H9 (cell line): Measurements from ENCODE around the gene IFIT1. TPM values are rescaled to one million over a fixed set of nuclear protein-coding genes. Genes with fewer than 3 reads are reported as not detected.
A peak's percentile ranks its signal among the peaks of the same experiment; 100 is the strongest.

Source experiments
- DNase-seq: peaks from one replicate; pipeline ENCODE4 v3.0.0-alpha.2; 2017
- H2AFZ ChIP-seq: one replicate; pipeline ENCODE4 v1.6.1; 2013; ENCODE audit warnings: mild to moderate bottlenecking, low read length, control low read depth, moderate library complexity
- H2AK5ac ChIP-seq: 2 replicates; pipeline ENCODE4 v1.6.1; 2013; ENCODE audit warnings: low read length, control low read depth, mixed read lengths; ENCODE audit not compliant: insufficient read length
- H2BK120ac ChIP-seq: one replicate; pipeline ENCODE4 v1.6.1; 2013; ENCODE audit warnings: low read depth, mild to moderate bottlenecking, low read length, control low read depth, inconsistent platforms; ENCODE audit not compliant: poor library complexity, severe bottlenecking
- H2BK12ac ChIP-seq: 2 replicates; pipeline ENCODE4 v1.6.1; 2013; ENCODE audit warnings: low read length, control low read depth, mixed read lengths, low read depth; ENCODE audit not compliant: insufficient read length
- H2BK15ac ChIP-seq: 2 replicates; pipeline ENCODE4 v1.6.1; 2013; ENCODE audit warnings: low read depth, low read length, control low read depth
- H2BK20ac ChIP-seq: one replicate; pipeline ENCODE4 v1.6.1; 2013; ENCODE audit warnings: low read depth, mild to moderate bottlenecking, low read length, control low read depth, inconsistent platforms; ENCODE audit not compliant: poor library complexity, severe bottlenecking
- H2BK5ac ChIP-seq: 2 replicates; pipeline ENCODE4 v1.6.1; 2013; ENCODE audit warnings: low read length, control low read depth, mixed read lengths; ENCODE audit not compliant: insufficient read length
- H3K14ac ChIP-seq: 2 replicates; pipeline ENCODE4 v1.6.1; 2013; ENCODE audit warnings: low read length, control low read depth; ENCODE audit not compliant: insufficient read depth
- H3K18ac ChIP-seq: 2 replicates; pipeline ENCODE4 v1.6.1; 2013; ENCODE audit warnings: low read depth, mild to moderate bottlenecking, mixed read lengths, low read length, control low read depth; ENCODE audit not compliant: insufficient read length
- H3K23ac ChIP-seq: 2 replicates; pipeline ENCODE4 v1.6.1; 2013; ENCODE audit warnings: low read length, control low read depth, mixed read lengths, low read depth; ENCODE audit not compliant: insufficient read length
- H3K23me2 ChIP-seq: 2 replicates; pipeline ENCODE4 v1.6.1; 2013; ENCODE audit warnings: low read depth, mild to moderate bottlenecking, mixed read lengths, low read length, control low read depth; ENCODE audit not compliant: insufficient read length, poor library complexity, severe bottlenecking
- H3K27ac ChIP-seq: 2 replicates; pipeline ENCODE4 v1.5.1; 2013; ENCODE audit warnings: low read length, control low read depth, mixed read lengths, low read depth; ENCODE audit not compliant: insufficient read length
- H3K27me3 ChIP-seq: 2 replicates; pipeline ENCODE4 v1.6.1; 2013; ENCODE audit warnings: low read length, control low read depth, inconsistent platforms; ENCODE audit not compliant: insufficient read depth
- H3K4ac ChIP-seq: 2 replicates; pipeline ENCODE4 v1.6.1; 2013; ENCODE audit warnings: low read depth, mild to moderate bottlenecking, control low read depth, inconsistent platforms, low read length, moderate library complexity
- H3K4me1 ChIP-seq: 2 replicates; pipeline ENCODE4 v1.6.1; 2013; ENCODE audit warnings: low read length, control low read depth, inconsistent platforms; ENCODE audit not compliant: insufficient read depth
- H3K4me2 ChIP-seq: 2 replicates; pipeline ENCODE4 v1.6.1; 2013; ENCODE audit warnings: low read length, control low read depth, mixed read lengths; ENCODE audit not compliant: insufficient read length, insufficient read depth
- H3K56ac ChIP-seq: 2 replicates; pipeline ENCODE4 v1.6.1; 2013; ENCODE audit warnings: low read depth, mild to moderate bottlenecking, mixed read lengths, low read length, control low read depth; ENCODE audit not compliant: insufficient read length
- H3K79me1 ChIP-seq: 2 replicates; pipeline ENCODE4 v1.6.1; 2013; ENCODE audit warnings: low read depth, mild to moderate bottlenecking, moderate library complexity, low read length, control low read depth, inconsistent platforms; ENCODE audit not compliant: insufficient read depth, poor library complexity, severe bottlenecking
- H3K79me2 ChIP-seq: 2 replicates; pipeline ENCODE4 v1.6.1; 2013; ENCODE audit warnings: low read length, control low read depth, inconsistent platforms; ENCODE audit not compliant: insufficient read depth
- H3K9ac ChIP-seq: 2 replicates; pipeline ENCODE4 v1.6.1; 2013; ENCODE audit warnings: low read length, control low read depth, mixed read lengths; ENCODE audit not compliant: insufficient read length; ENCODE audit errors: extremely low read depth
- H3K9me3 ChIP-seq: one replicate; pipeline ENCODE4 v1.6.1; 2013; ENCODE audit warnings: low read depth, low read length, inconsistent platforms; ENCODE audit not compliant: control insufficient read depth
- H3T11ph ChIP-seq: one replicate; pipeline ENCODE4 v1.6.1; 2013; ENCODE audit warnings: mild to moderate bottlenecking, low read length, control low read depth, inconsistent platforms
- H4K20me1 ChIP-seq: one replicate; pipeline ENCODE4 v1.6.1; 2013; ENCODE audit not compliant: control insufficient read depth, insufficient read length, insufficient read depth
- H4K5ac ChIP-seq: 2 replicates; pipeline ENCODE4 v1.6.1; 2013; ENCODE audit warnings: low read depth, mild to moderate bottlenecking, mixed read lengths, low read length, control low read depth; ENCODE audit not compliant: insufficient read length
- H4K8ac ChIP-seq: replicated peaks from 2 replicates; pipeline ENCODE4 v1.6.1; 2013; ENCODE audit warnings: low read length, control low read depth, mixed read lengths, low read depth; ENCODE audit not compliant: insufficient read length
- H4K91ac ChIP-seq: 2 replicates; pipeline ENCODE4 v1.6.1; 2013; ENCODE audit warnings: low read depth, mild to moderate bottlenecking, moderate library complexity, mixed read lengths, low read length, control low read depth; ENCODE audit not compliant: insufficient read length
- H3K27ac Mint-ChIP-seq, 3 experiments: 2 replicates in 2 of 3; 3 replicates in 1 of 3; pipeline ENCODE4 v1.8.0; 2020 to 2021; ENCODE audit warnings: mixed read lengths in 3 of 3, mild to moderate bottlenecking in 1 of 3, moderate library complexity in 1 of 3
- H3K27me3 Mint-ChIP-seq: 2 replicates; pipeline ENCODE4 v1.8.0; 2021; ENCODE audit warnings: low read depth, mild to moderate bottlenecking, moderate library complexity, mixed read lengths
- H3K36me3 Mint-ChIP-seq, 3 experiments: 2 replicates in 2 of 3; 3 replicates in 1 of 3; pipeline ENCODE4 v1.8.0; 2020 to 2021; ENCODE audit warnings: low read depth in 3 of 3, mixed read lengths in 3 of 3; ENCODE audit not compliant: insufficient read depth in 1 of 3
- H3K4me1 Mint-ChIP-seq, 2 experiments: 2 replicates each; pipeline ENCODE4 v1.8.0; 2020; ENCODE audit warnings: mixed read lengths in 2 of 2
- H3K4me3 Mint-ChIP-seq, 2 experiments: 2 replicates in 1 of 2; 3 replicates in 1 of 2; pipeline ENCODE4 v1.8.0; 2020 to 2021; ENCODE audit warnings: mild to moderate bottlenecking in 2 of 2, mixed read lengths in 2 of 2, moderate library complexity in 1 of 2
- H3K9me3 Mint-ChIP-seq, 2 experiments: 2 replicates in 1 of 2; 3 replicates in 1 of 2; pipeline ENCODE4 v1.8.0; 2020; ENCODE audit warnings: mild to moderate bottlenecking in 2 of 2, mixed read lengths in 2 of 2, moderate library complexity in 1 of 2
- WGBS: extraction: QIAGEN DNeasy Blood & Tissue Kit; methylation state at CpG from one replicate; pipeline ENCODE4 v1.1.7; 2013; ENCODE audit warnings: missing lambda C conversion rate, low lambda C conversion rate, mixed read lengths; ENCODE audit not compliant: insufficient read length; ENCODE audit errors: extremely low coverage; 5-methylcytosine and 5-hydroxymethylcytosine counted together
- total RNA-seq: library from RNA; stranded (reverse); gene quantifications from 2 replicates; pipeline ENCODE4 v1.2.1, GENCODE V29; 2021
- TF ChIP-seq, protein P1 (sequence below): fragments of 200-600 bp; sonication (generic); conservative IDR thresholded peaks from 3 replicates; pipeline ENCODE4 v1.8.0; 2021; ENCODE audit warnings: antibody characterized with exemption, mild to moderate bottlenecking

The IFIT1 gene
- total RNA-seq, 1 experiment from 2014 or later, result 1.2 TPM

DNA sequence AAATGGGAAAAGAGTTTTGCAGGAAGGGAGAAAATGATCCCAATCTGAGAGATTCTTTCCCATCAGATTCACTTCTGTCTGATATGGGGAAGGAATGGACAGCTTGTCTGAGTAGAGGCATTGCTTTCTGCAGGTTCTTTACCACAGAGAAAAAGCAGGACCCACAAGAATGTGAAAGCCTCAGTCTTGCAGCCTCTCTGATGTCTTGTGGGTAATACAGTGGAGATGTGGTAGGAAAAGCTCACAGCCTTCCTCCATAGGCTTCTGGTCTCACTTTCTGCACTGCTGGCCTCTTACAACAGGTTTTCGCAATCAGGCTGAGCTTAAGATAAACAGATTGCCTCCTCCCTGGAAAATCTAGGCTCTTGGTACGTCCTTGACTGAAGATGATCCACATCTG, 551 bp downstream of the IFIT1 start:
- no peaks in the 10 kb centered on the region for H3K9me3 ChIP-seq
- H3K18ac ChIP-seq, result no peak overlapping the region
- DNase-seq, result no peak
- no peak overlapping the region for H3K4ac ChIP-seq
- peak overlapping the region; percentile 78 for H2AFZ ChIP-seq
- H4K5ac ChIP-seq, result no peak overlapping the region
- Mint-ChIP-seq H3K27me3 (no peaks in the 10 kb centered on the region), H3K4me3 (no peak overlapping the region), H3K9me3 (peaks cover 4 to 5% of the 10 kb centered on the region in 2 experiments; a peak in 4 of 5 replicates), H3K4me1 (peaks cover 9 to 11% of the 10 kb centered on the region in 2 experiments), H3K27ac (no peak overlapping the region), H3K36me3 (peaks cover 1 to 7% (median 3%) of the 10 kb centered on the region in 3 experiments; a peak in 5 of 7 replicates)
- no peak overlapping the region for H2BK20ac ChIP-seq
- no peak overlapping the region for H3T11ph ChIP-seq
- no peaks in the 10 kb centered on the region for H3K79me2 ChIP-seq
- H3K14ac ChIP-seq, result no peak overlapping the region
- no peak overlapping the region for H3K56ac ChIP-seq
- H4K20me1 ChIP-seq, result no peaks in the 10 kb centered on the region
- H3K9ac ChIP-seq, result no peak overlapping the region
- no CpG with 5 or more reads among the region's 2 CpGs for WGBS
- H3K4me2 ChIP-seq, result no peak overlapping the region
- no peak overlapping the region for H2AK5ac ChIP-seq
- TF ChIP-seq, protein P1, sequence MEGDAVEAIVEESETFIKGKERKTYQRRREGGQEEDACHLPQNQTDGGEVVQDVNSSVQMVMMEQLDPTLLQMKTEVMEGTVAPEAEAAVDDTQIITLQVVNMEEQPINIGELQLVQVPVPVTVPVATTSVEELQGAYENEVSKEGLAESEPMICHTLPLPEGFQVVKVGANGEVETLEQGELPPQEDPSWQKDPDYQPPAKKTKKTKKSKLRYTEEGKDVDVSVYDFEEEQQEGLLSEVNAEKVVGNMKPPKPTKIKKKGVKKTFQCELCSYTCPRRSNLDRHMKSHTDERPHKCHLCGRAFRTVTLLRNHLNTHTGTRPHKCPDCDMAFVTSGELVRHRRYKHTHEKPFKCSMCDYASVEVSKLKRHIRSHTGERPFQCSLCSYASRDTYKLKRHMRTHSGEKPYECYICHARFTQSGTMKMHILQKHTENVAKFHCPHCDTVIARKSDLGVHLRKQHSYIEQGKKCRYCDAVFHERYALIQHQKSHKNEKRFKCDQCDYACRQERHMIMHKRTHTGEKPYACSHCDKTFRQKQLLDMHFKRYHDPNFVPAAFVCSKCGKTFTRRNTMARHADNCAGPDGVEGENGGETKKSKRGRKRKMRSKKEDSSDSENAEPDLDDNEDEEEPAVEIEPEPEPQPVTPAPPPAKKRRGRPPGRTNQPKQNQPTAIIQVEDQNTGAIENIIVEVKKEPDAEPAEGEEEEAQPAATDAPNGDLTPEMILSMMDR, result no peak
- no peak overlapping the region for H4K91ac ChIP-seq
- H3K27ac ChIP-seq, result no peak overlapping the region
- no peaks in the 10 kb centered on the region for H3K79me1 ChIP-seq
- H3K27me3 ChIP-seq, result no peaks in the 10 kb centered on the region
- no peak overlapping the region for H4K8ac ChIP-seq
- H2BK5ac ChIP-seq, result no peak overlapping the region
- H2BK120ac ChIP-seq, result no peak overlapping the region
- peaks cover 4% of the 10 kb centered on the region; the same call in 1 of the 2 replicates for H3K4me1 ChIP-seq
- no peak overlapping the region for H2BK15ac ChIP-seq
- H3K23ac ChIP-seq, result no peak overlapping the region
- peaks cover 2% of the 10 kb centered on the region for H3K23me2 ChIP-seq
- H2BK12ac ChIP-seq, result no peak overlapping the region
